Right kidney (tissue), 9 donors: ENCODE data around the gene GAR1.
A peak's percentile ranks its signal among the peaks of the same experiment; 100 is the strongest.
"Not testable (repeated sequence)": the region's sequence is repeated elsewhere in the genome, so short reads cannot be mapped to it uniquely, and the experiment has no call there.

ENCODE experiments used
- DNase-seq: peaks from one replicate; pipeline ENCODE4 v3.0.0-alpha.2; 2016
- long read RNA-seq, 8 donors: transcript quantifications; one replicate each; lab custom pipeline, GENCODE V29; 2026

GAR1 gene
- long read RNA-seq, donor 1, transcript GAR1-201 (7 exons, 1,224 nt), result major isoform, 7 of 19 reads
- long read RNA-seq, donor 1, partial matches to known transcripts, result 9 of 19 reads
- long read RNA-seq, donor 1, other reads (novel, unspliced or antisense), result 0 of 19 reads
- long read RNA-seq, donor 2, partial matches to known transcripts, result 7 of 13 reads
- long read RNA-seq, donor 2, other reads (novel, unspliced or antisense), result 0 of 13 reads
- long read RNA-seq, donor 3, partial matches to known transcripts, result 5 of 7 reads
- long read RNA-seq, donor 3, other reads (novel, unspliced or antisense), result 0 of 7 reads
- long read RNA-seq, donor 4, partial matches to known transcripts, result 25 of 31 reads
- long read RNA-seq, donor 4, other reads (novel, unspliced or antisense), result 0 of 31 reads
- long read RNA-seq, donor 5, transcript GAR1-201 (7 exons, 1,224 nt), result major isoform, 18 of 26 reads
- long read RNA-seq, donor 5, partial matches to known transcripts, result 7 of 26 reads
- long read RNA-seq, donor 5, other reads (novel, unspliced or antisense), result 0 of 26 reads
- long read RNA-seq, donor 6, partial matches to known transcripts, result 17 of 26 reads
- long read RNA-seq, donor 6, other reads (novel, unspliced or antisense), result 0 of 26 reads
- long read RNA-seq, donor 7, transcript GAR1-201 (7 exons, 1,224 nt), result major isoform, 12 of 62 reads
- long read RNA-seq, donor 7, partial matches to known transcripts, result 49 of 62 reads
- long read RNA-seq, donor 7, other reads (novel, unspliced or antisense), result 0 of 62 reads
- long read RNA-seq, donor 8, transcript GAR1-201 (7 exons, 1,224 nt), result major isoform, 7 of 31 reads
- long read RNA-seq, donor 8, partial matches to known transcripts, result 22 of 31 reads
- long read RNA-seq, donor 8, other reads (novel, unspliced or antisense), result 0 of 31 reads

GRCh38 chr4:109815151-109816081 is at the start of gene GAR1:
Gene GAR1 (plus strand): TSS chr4:109815762. CDS start chr4:109816165, 403 bp downstream.
- DNase-seq, result peak; percentile 91

GRCh38 chr4:109782092-109782491 is 33.5 kb upstream of the GAR1 start:
- not testable (repeated sequence) for DNase-seq

GRCh38 chr4:109786846-109787245 is 28.7 kb upstream of the GAR1 start:
- DNase-seq, result no peak

GRCh38 chr4:109787807-109788206 is 27.8 kb upstream of the GAR1 start:
- DNase-seq, result no peak

GRCh38 chr4:109795059-109795458 is 20.5 kb upstream of the GAR1 start:
- no peak for DNase-seq

- DNase-seq, result no peak
Measured at GRCh38 chr4:109798866-109799265, 16.7 kb upstream of the GAR1 start.

- DNase-seq, result no peak
Measured at GRCh38 chr4:109801099-109801789, 14.3 kb upstream of the GAR1 start.

GRCh38 chr4:109801895-109802319 is 13.7 kb upstream of the GAR1 start, which contains the start of gene CFI:
Gene CFI (minus strand): TSS chr4:109801999. CDS start chr4:109801971, 28 bp downstream.
- peak; percentile 15 for DNase-seq

GRCh38 chr4:109803924-109804571 is 11.5 kb upstream of the GAR1 start:
- no peak for DNase-seq

- DNase-seq, result no peak
Measured at GRCh38 chr4:109809655-109810054, 5.9 kb upstream of the GAR1 start.

- DNase-seq, result no peak
Measured at GRCh38 chr4:109810552-109811387, 4.8 kb upstream of the GAR1 start.

GRCh38 chr4:109811707-109812106 is 3.9 kb upstream of the GAR1 start:
- DNase-seq, result no peak

GRCh38 chr4:109816082-109816442 is 500 bp downstream of the GAR1 start:
- no peak for DNase-seq

GRCh38 chr4:109816894-109817293 is 1.3 kb downstream of the GAR1 start:
- no peak for DNase-seq

GRCh38 chr4:109818268-109818667 is 2.7 kb downstream of the GAR1 start:
- DNase-seq, result no peak

- no peak for DNase-seq
Measured at GRCh38 chr4:109820563-109820962, 5.0 kb downstream of the GAR1 start.

- no peak for DNase-seq
Measured at GRCh38 chr4:109821185-109821584, 5.6 kb downstream of the GAR1 start.

- no peak for DNase-seq
Measured at GRCh38 chr4:109826719-109827118, 11.2 kb downstream of the GAR1 start.

- no peak for DNase-seq
Measured at GRCh38 chr4:109827672-109828071, 12.1 kb downstream of the GAR1 start, which contains the start of gene RRH. Gene RRH (plus strand): TSS chr4:109827972. CDS start chr4:109828028, 56 bp downstream.

- DNase-seq, result no peak
Measured at GRCh38 chr4:109833756-109834155, 18.2 kb downstream of the GAR1 start.
